Panc1 (cell line): Measurements from ENCODE around the gene CDC37. TPM values are rescaled to one million over a fixed set of nuclear protein-coding genes. Genes with fewer than 3 reads are reported as not detected.

Source experiments
- ATAC-seq: fragments of 200-7000 bp; cut with Tn5 transposase; 2 replicates; pipeline ENCODE4 v1.9.1; 2020; ENCODE audit warnings: mild to moderate bottlenecking, moderate library complexity
- BruUV-seq: library from RNA; stranded (reverse); fragments of 400-500 nt; replicated peaks from 2 replicates; lab custom pipeline; 2021; lab: Mats Ljungman, UMichigan
- CTCF ChIA-PET: fragments of 300-600 bp; sonication (Branson Sonifier 250); formaldehyde crosslinking; loops from one replicate; lab custom pipeline; 2022; ENCODE audit warnings: antibody characterized with exemption; lab: Charles Lee
- POLR2A ChIA-PET: fragments of 300-600 bp; sonication (Branson Sonifier 250); formaldehyde crosslinking; loops from one replicate; lab custom pipeline; 2022; ENCODE audit warnings: antibody characterized with exemption; lab: Charles Lee
- DNase-seq: peaks from one replicate; pipeline ENCODE4 v3.0.0-alpha.2; 2010; ENCODE audit warnings: low read depth, low spot score
- H3K27ac ChIP-seq: 2 replicates; pipeline ENCODE4 v1.5.1; 2011; ENCODE audit warnings: mild to moderate bottlenecking, low read length, inconsistent platforms
- H3K27me3 ChIP-seq: fragments of 200-500 bp; sonication (Bioruptor generic); 2 replicates; pipeline ENCODE4 v1.6.0; 2014; ENCODE audit warnings: low read length, inconsistent platforms; ENCODE audit not compliant: control insufficient read depth, insufficient read depth
- H3K36me3 ChIP-seq: fragments of 200-500 bp; sonication (Bioruptor generic); 2 replicates; pipeline ENCODE4 v1.5.1; 2014; ENCODE audit warnings: inconsistent platforms, mild to moderate bottlenecking, low read length, moderate library complexity; ENCODE audit not compliant: control insufficient read depth, insufficient read depth
- H3K4me1 ChIP-seq: 2 replicates; pipeline ENCODE4 v1.5.1; 2011; ENCODE audit warnings: inconsistent platforms, mild to moderate bottlenecking, low read length, moderate library complexity; ENCODE audit not compliant: control insufficient read depth, insufficient read depth
- H3K4me3 ChIP-seq, 2 experiments: 2 replicates each; pipeline ENCODE4 v1.5.1; 2011 to 2012; ENCODE audit warnings: low read depth in 2 of 2, low read length in 2 of 2, mild to moderate bottlenecking in 2 of 2, inconsistent platforms in 1 of 2, moderate library complexity in 1 of 2
- H3K9me3 ChIP-seq: fragments of 200-500 bp; sonication (Bioruptor generic); 2 replicates; pipeline ENCODE4 v1.5.1; 2014; ENCODE audit warnings: low read depth, mild to moderate bottlenecking, inconsistent platforms, low read length, moderate library complexity; ENCODE audit not compliant: control insufficient read depth, insufficient read depth
- CTCF ChIP-seq: fragments of 450-650 bp; IDR thresholded peaks from 2 replicates; pipeline ENCODE4 v1.5.1; 2017; ENCODE audit warnings: mild to moderate bottlenecking
- POLR2AphosphoS5 ChIP-seq: IDR thresholded peaks from 2 replicates; pipeline ENCODE4 v1.6.1; 2012; ENCODE audit warnings: mild to moderate bottlenecking, low read depth, low read length, moderate library complexity
- REST ChIP-seq, 2 experiments: IDR thresholded peaks; 2 replicates each; pipeline ENCODE4 v1.6.1; 2011 to 2012; ENCODE audit warnings: low read depth in 2 of 2, control low read depth in 1 of 2, low read length in 1 of 2, mild to moderate bottlenecking in 1 of 2, moderate library complexity in 1 of 2; ENCODE audit not compliant: insufficient read depth in 1 of 2
- SIN3A ChIP-seq: IDR thresholded peaks from 2 replicates; pipeline ENCODE4 v1.6.1; 2012; ENCODE audit warnings: low read depth, mild to moderate bottlenecking, low read length, moderate library complexity, borderline replicate concordance; ENCODE audit not compliant: insufficient read depth
- TCF7L2 ChIP-seq: IDR thresholded peaks from 2 replicates; pipeline ENCODE4 v1.6.1; 2011; ENCODE audit warnings: mild to moderate bottlenecking, low read depth, low read length, inconsistent platforms
- in situ Hi-C: cut with HindIII; loops from 2 replicates; pipeline ENCODE4 v1.10.0; 2016; ENCODE audit warnings: low sequenced_read_pairs, low pct_unique_long_range_greater_than_20kb
- intact Hi-C: fragments of 100-400 bp; cut with micrococcal nuclease; formaldehyde crosslinking; loops from one replicate; pipeline ENCODE4 v1.10.0; 2022; ENCODE audit not compliant: unreplicated experiment
- total RNA-seq: library from RNA; stranded (reverse); gene quantifications from one replicate; pipeline ENCODE4 v1.2.1, GENCODE V29; 2021; ENCODE audit not compliant: unreplicated experiment

CDC37 gene
- total RNA-seq, 1 experiment from 2014 or later, result 162 TPM

GRCh38 chr19:10428996-10429381 lies 25.6 kb upstream of the CDC37 start:
- no peak for TF ChIP-seq TCF7L2
- TF ChIP-seq POLR2AphosphoS5, result no peak
- no peak for TF ChIP-seq CTCF
- TF ChIP-seq REST (IDR thresholded peaks at IDR 0.05; ENCODE audit: insufficient read depth in 1 of 2, low read depth in 2 of 2, low read length in 1 of 2), result no peak
- TF ChIP-seq SIN3A, result no peak
- no peak overlapping the region for H3K4me3 ChIP-seq
- peaks cover 17% of the 10 kb centered on the region for H3K4me1 ChIP-seq
- ATAC-seq (no peak), DNase-seq (no peak)
- POLR2A ChIA-PET, result no interaction called here
- no peaks in the 10 kb centered on the region for H3K36me3 ChIP-seq
- in situ Hi-C loops (no loop called here), intact Hi-C loops (no loop called here)
- no peak overlapping the region for H3K27ac ChIP-seq
- H3K9me3 ChIP-seq, result no peaks in the 10 kb centered on the region
- H3K27me3 ChIP-seq, result no peaks in the 10 kb centered on the region
- no TSS peak for BruUV-seq
- CTCF ChIA-PET, result interaction anchor here (0.7 to 1.0 kb wide), 2 partner anchors 25 to 294 kb away, joined by 3 to 11 read pairs; no protein-coding TSS in a partner anchor

- Histone ChIP-seq H3K9me3 (no peaks in the 10 kb centered on the region), H3K36me3 (no peaks in the 10 kb centered on the region), H3K27ac (no peak overlapping the region), H3K4me3 (no peak overlapping the region), H3K4me1 (peaks cover 11% of the 10 kb centered on the region), H3K27me3 (no peaks in the 10 kb centered on the region)
- intact Hi-C loops, result no loop called here
- no peak for TF ChIP-seq SIN3A
- TF ChIP-seq CTCF, result no peak
- no peak for TF ChIP-seq REST (IDR thresholded peaks at IDR 0.05; ENCODE audit: insufficient read depth in 1 of 2, low read depth in 2 of 2, low read length in 1 of 2)
- TF ChIP-seq TCF7L2, result no peak
- TF ChIP-seq POLR2AphosphoS5, result no peak
- POLR2A ChIA-PET, result no interaction called here
- in situ Hi-C loops, result no loop called here
- CTCF ChIA-PET, result no interaction called here
- no peak for ATAC-seq
- no TSS peak for BruUV-seq
- DNase-seq, result no peak
Measured at GRCh38 chr19:10427169-10427568, 23.8 kb upstream of the CDC37 start.
